Keratinocyte (primary cell): ENCODE data around the gene FAM110D.

Experiments used
- CTCF ChIP-seq, 3 experiments: IDR thresholded peaks in 1 of 3; conservative IDR thresholded peaks in 1 of 3; optimal IDR thresholded peaks in 1 of 3; 2 replicates in 2 of 3; 3 replicates in 1 of 3; pipeline versions ENCODE3 to v1.5.1; 2011; ENCODE audit warnings: low read length in 3 of 3, mild to moderate bottlenecking in 3 of 3, moderate library complexity in 2 of 3, control low read depth in 1 of 3, inconsistent platforms in 1 of 3; ENCODE audit not compliant: insufficient read depth in 2 of 3; ENCODE audit errors: extremely low read depth in 1 of 3
- EZH2 ChIP-seq: IDR thresholded peaks from one replicate; pipeline ENCODE4 v1.6.1; 2012; ENCODE audit warnings: inconsistent platforms, mild to moderate bottlenecking, low read length, moderate library complexity

- TF ChIP-seq CTCF (optimal IDR thresholded peaks at IDR 0.05 in 1 of 3, IDR thresholded peaks at IDR 0.05 in 1 of 3, conservative IDR thresholded peaks at IDR 0.05 in 1 of 3; ENCODE audit: extremely low read depth in 1 of 3, insufficient read depth in 2 of 3, low read length in 3 of 3), result no peak
- no peak for TF ChIP-seq EZH2
Observed at GRCh38 chr1:26189751-26190275, 30.9 kb downstream of the FAM110D start.
